Muscle of leg (tissue), 11 donors: ENCODE data around the gene CCK. TPM values are rescaled to one million over a fixed set of nuclear protein-coding genes. Genes with fewer than 3 reads are reported as not detected.

ENCODE experiments used
- DNase-seq: peaks from one replicate; pipeline ENCODE4 v3.0.0; 2013
- H3K27ac ChIP-seq: one replicate; pipeline ENCODE4 v1.5.1; 2013; ENCODE audit warnings: mild to moderate bottlenecking, low read length, control low read depth
- H3K27me3 ChIP-seq: one replicate; pipeline ENCODE4 v1.6.1; 2013; ENCODE audit warnings: low read length; ENCODE audit not compliant: control insufficient read depth, insufficient read depth
- H3K36me3 ChIP-seq: one replicate; pipeline ENCODE4 v1.6.1; 2013; ENCODE audit warnings: low read length; ENCODE audit not compliant: control insufficient read depth, insufficient read depth
- H3K4me1 ChIP-seq: one replicate; pipeline ENCODE4 v1.6.1; 2013; ENCODE audit warnings: low read length; ENCODE audit not compliant: control insufficient read depth, insufficient read depth
- H3K4me3 ChIP-seq: one replicate; pipeline ENCODE4 v1.5.1; 2013; ENCODE audit warnings: low read length, control low read depth
- H3K9me3 ChIP-seq: replicated peaks from 2 replicates; pipeline ENCODE4 v1.6.1; 2013; ENCODE audit warnings: low read depth, low read length; ENCODE audit not compliant: control insufficient read depth
- WGBS: methylation state at CpG from one replicate; pipeline ENCODE4 v1.1.5; 2013; ENCODE audit warnings: missing lambda C conversion rate; ENCODE audit not compliant: insufficient coverage; 5-methylcytosine and 5-hydroxymethylcytosine counted together
- polyA plus RNA-seq, 8 donors: library from polyadenylated mRNA; unstranded; fragments of 120-200 nt; gene quantifications; one replicate each; pipeline versions ENCODE4 v1.2.1 to v1.2.3, GENCODE V29; 2013; ENCODE audit warnings: inconsistent platforms in 1 of 8, low replicate concordance in 1 of 8; ENCODE audit not compliant: insufficient read length in 8 of 8, insufficient read depth in 1 of 8
- total RNA-seq: library from RNA; stranded (reverse); fragments of 120-200 nt; gene quantifications from one replicate; pipeline ENCODE4 v1.2.4, GENCODE V29; 2013

CCK gene
- total and polyA plus RNA-seq, 9 donors: 4.0 to 18.8 (median 13.2) TPM

DNA sequence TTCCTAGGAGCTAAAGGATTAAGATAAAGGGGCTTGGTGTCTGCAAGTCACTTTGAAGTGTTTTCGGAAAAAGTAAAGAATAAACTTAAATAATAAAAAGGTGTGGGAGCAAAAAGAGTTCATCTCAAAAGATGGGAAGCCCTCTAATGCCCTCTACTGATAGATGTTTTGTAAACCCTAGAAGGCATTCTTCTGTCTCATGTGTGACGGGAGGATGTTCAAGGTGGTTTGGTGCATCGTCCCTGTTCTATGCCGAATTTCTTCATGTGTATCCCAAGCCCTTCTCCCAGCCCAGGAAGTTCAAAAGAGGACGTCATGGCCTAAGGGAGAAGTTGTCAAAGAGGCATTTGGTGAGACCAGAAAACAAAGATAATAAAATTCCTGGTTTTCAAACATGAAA lies 37.2 kb downstream of the CCK start:
- H3K27me3 ChIP-seq: no peaks in the 10 kb centered on the region
- no peak overlapping the region for H3K4me3 ChIP-seq
- no CpG with 5 or more reads among the region's 5 CpGs for WGBS
- no peak overlapping the region for H3K27ac ChIP-seq
- no peak for DNase-seq
- H3K9me3 ChIP-seq: no peaks in the 10 kb centered on the region
- peaks cover 3% of the 10 kb centered on the region for H3K4me1 ChIP-seq
- peaks cover 10% of the 10 kb centered on the region for H3K36me3 ChIP-seq

DNA sequence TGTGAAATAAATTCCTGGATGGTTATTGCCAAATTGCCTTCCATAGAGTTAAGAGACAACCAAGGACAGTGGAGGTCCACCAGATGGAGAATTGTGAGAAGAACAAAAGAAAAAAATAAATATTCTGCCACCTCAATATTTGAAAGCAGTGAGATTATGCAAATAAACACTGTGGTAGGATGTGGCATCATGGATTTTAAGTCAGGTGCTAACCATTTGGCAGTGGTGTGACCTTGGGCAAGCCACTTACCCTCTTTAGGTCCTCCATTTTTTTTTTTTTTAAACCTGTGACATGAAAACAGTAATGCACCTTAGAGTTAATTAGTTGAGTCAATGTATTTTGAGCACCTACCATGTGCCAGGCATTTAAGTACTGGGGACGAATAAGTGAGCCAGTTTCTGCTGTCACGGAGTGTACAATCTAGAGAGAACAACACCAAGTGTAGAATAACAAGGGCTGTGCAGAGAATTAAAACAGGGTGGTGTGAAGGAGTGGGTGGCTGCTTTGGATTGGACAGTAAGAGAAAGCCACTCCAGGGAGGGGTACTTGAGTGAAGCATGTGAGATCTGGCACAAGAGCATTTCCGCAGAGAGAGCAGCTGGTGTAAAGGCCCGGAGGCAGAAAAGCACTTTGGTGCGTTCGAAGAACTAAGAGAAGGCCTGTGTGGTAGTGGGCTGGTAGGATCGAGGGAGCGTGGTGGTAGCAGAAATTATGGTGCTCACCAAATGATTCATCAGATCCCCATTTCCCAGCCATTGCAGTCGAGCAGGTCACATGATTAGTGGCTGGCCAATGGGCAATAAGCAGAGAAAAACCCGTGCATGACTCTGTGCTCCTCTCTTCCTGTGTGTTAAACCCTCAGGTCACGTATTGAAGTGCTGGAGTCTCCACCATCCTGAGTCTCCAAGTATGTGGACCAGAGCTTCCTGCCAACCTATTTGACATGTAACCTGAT lies 39.2 kb downstream of the CCK start:
- no peak overlapping the region for H3K27ac ChIP-seq
- H3K4me3 ChIP-seq: no peak overlapping the region
- no peaks in the 10 kb centered on the region for H3K27me3 ChIP-seq
- H3K36me3 ChIP-seq: peaks cover 29% of the 10 kb centered on the region
- DNase-seq: no peak
- 75% methylated on average over 8 of the region's 11 CpGs for WGBS
- peaks cover 3% of the 10 kb centered on the region for H3K4me1 ChIP-seq
- no peaks in the 10 kb centered on the region for H3K9me3 ChIP-seq

DNA sequence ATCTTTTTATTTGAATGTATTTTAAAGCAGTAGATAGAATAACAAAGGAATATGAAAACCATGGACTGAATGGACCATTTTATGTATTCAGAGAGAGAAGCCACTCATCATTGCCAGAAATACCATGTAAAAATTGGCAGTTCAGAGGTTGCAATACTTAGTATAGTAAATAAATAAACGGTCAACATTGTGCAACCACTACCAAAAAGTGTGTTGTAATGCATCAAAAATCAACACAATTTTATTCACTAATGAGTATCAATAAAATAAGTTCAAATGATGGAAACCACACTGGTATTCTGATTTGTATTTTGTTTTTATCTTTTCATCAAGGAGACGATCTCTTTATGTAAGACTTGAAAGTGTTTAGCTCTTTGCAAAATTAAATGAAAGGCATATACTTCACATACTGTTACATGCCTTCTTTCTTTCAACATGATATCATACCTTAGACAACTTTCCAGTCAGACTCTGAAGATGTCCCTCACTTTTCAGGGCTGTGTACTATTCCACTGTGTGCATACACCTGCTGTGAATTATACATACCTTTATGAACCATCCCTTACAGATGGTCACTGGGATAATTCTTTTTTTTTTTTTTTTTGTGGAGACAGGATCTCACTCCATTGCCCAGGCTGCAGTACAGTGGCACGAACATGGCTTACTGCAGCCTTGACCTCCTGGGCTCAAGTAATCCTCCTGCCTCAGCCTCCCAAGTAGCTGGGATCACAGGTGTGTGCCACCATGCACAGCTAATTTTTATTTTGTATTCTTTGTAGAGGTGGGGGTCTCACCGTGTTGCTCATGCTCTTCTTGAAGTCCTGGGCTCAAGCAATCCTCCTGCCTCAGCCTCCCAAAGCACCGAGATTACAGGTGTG lies 40.3 kb downstream of the CCK start:
- no peak overlapping the region for H3K4me3 ChIP-seq
- DNase-seq: no peak

GRCh38 chr3:42224658-42225421 lies 41.1 kb downstream of the CCK start:
- Histone ChIP-seq H3K4me3 (no peak overlapping the region), H3K36me3 (peaks cover 45% of the 10 kb centered on the region), H3K27me3 (no peaks in the 10 kb centered on the region), H3K4me1 (peaks cover 3% of the 10 kb centered on the region), H3K27ac (no peak overlapping the region), H3K9me3 (no peaks in the 10 kb centered on the region)
- WGBS: 60% methylated on average over 5 of the region's 12 CpGs
- DNase-seq: no peak

More for the DNA sequence above, 40.3 kb downstream of the CCK start:
- H3K9me3 ChIP-seq: no peaks in the 10 kb centered on the region
- peaks cover 3% of the 10 kb centered on the region for H3K4me1 ChIP-seq
- WGBS: no CpG with 5 or more reads among the region's 5 CpGs
- no peak overlapping the region for H3K27ac ChIP-seq
- no peaks in the 10 kb centered on the region for H3K27me3 ChIP-seq
- H3K36me3 ChIP-seq: peaks cover 36% of the 10 kb centered on the region

GRCh38 chr3:42224178-42224577 lies 41.8 kb downstream of the CCK start:
- H3K4me1 ChIP-seq: no peaks in the 10 kb centered on the region
- H3K9me3 ChIP-seq: no peaks in the 10 kb centered on the region
- DNase-seq: no peak
- no peak overlapping the region for H3K4me3 ChIP-seq
- no peak overlapping the region for H3K27ac ChIP-seq
- WGBS: 68% methylated on average over 6 of the region's 9 CpGs
- H3K27me3 ChIP-seq: no peaks in the 10 kb centered on the region
- H3K36me3 ChIP-seq: peaks cover 50% of the 10 kb centered on the region

- Histone ChIP-seq H3K27ac (no peak overlapping the region), H3K4me3 (no peak overlapping the region), H3K4me1 (no peaks in the 10 kb centered on the region), H3K9me3 (no peaks in the 10 kb centered on the region), H3K36me3 (peaks cover 59% of the 10 kb centered on the region), H3K27me3 (no peaks in the 10 kb centered on the region)
- no peak for DNase-seq
- 91% methylated on average over 30 of the region's 31 CpGs for WGBS
Observed at GRCh38 chr3:42222942-42223693, 42.9 kb downstream of the CCK start.

DNA sequence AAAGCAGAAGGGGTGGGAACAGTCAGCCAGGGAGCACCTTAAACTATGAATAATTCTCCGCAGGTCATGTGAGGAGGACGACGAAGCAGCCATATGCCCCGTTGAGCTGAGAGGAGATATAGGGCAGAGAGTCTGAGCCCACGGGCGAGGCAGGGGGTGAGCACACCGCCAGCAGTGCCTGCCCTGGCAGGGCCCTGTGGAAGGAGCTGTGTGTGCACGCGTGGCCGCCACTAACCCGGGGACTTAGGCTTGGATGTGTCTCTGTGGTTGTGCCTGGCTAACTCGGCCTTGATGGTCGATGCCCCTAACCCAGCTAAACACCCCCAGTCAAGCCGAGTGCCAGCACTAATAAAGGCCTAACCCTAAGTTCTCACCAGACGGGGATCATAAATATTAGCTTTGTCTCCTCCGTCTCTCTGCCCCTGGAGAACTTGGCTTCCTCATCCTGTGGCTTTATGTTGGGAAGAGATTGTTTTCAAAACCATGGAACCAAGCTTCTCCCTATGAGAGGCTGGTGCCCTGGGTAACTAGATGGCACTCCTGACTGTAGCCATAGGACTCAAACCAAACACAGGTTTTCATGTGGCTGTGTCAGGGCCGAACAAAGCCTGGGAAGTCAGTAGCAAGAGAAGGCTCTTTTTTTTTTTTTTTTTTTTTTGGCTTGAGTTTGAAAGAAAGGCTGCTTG lies 45.4 kb downstream of the CCK start:
- H3K27ac ChIP-seq: no peak overlapping the region
- WGBS: 94% methylated on average over 9 of the region's 17 CpGs
- no peaks in the 10 kb centered on the region for H3K9me3 ChIP-seq
- no peaks in the 10 kb centered on the region for H3K4me1 ChIP-seq
- peaks cover 72% of the 10 kb centered on the region for H3K36me3 ChIP-seq
- H3K4me3 ChIP-seq: no peak overlapping the region
- H3K27me3 ChIP-seq: no peaks in the 10 kb centered on the region
- no peak for DNase-seq

- Histone ChIP-seq H3K4me1 (peaks cover 2% of the 10 kb centered on the region), H3K36me3 (peaks cover 72% of the 10 kb centered on the region), H3K9me3 (no peaks in the 10 kb centered on the region), H3K27me3 (no peaks in the 10 kb centered on the region), H3K4me3 (no peak overlapping the region), H3K27ac (no peak overlapping the region)
- DNase-seq: no peak
- WGBS: 70% methylated on average over 1 of the region's 5 CpGs
Observed at GRCh38 chr3:42216931-42217333, 49.1 kb downstream of the CCK start.

DNA sequence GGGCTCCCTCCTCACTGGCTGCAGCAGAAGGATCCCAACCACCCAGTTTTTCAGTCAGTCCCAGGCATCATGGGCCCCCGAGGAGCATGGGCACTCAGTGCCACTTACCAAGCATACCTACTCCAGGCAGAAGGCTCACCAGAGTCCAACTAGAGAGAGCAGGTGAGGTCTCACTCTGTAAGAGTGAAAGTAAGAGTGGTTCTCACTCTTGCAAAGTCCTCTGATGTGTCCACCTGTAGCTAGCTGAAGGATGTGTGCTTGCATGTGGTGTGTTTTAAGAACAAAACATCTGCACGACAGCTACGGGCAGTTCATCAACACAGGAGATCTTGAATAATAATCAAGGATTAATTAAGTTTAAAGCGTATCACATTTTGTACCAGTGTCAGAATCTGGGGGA lies 49.7 kb downstream of the CCK start:
- Histone ChIP-seq H3K4me1 (peaks cover 2% of the 10 kb centered on the region), H3K27me3 (no peaks in the 10 kb centered on the region), H3K9me3 (no peaks in the 10 kb centered on the region), H3K27ac (no peak overlapping the region), H3K36me3 (peaks cover 73% of the 10 kb centered on the region), H3K4me3 (no peak overlapping the region)
- no CpG with 5 or more reads among the region's 4 CpGs for WGBS
- DNase-seq: no peak
